ENCODE results near the gene UBAC1. TPM values are rescaled to one million over a fixed set of nuclear protein-coding genes. Genes with fewer than 3 reads are reported as not detected.

Gene UBAC1
- total RNA-seq (100 to 1,000 TPM in 2 of 10 donors, 10 to 100 TPM in 8; 73.8 to 138 (median 85.4) TPM), polyA plus RNA-seq (100 to 1,000 TPM in 1 of 2 donors, 10 to 100 TPM in 1; 83.8 to 172 TPM)
- long read RNA-seq, donor 1, transcript UBAC1-201 (10 exons, 1,867 nt) = major isoform, 231 of 322 reads
- long read RNA-seq, donor 1, partial matches to known transcripts = 53 of 322 reads
- long read RNA-seq, donor 1, other reads (novel, unspliced or antisense) = 37 of 322 reads
- long read RNA-seq, donor 2, transcript UBAC1-201 (10 exons, 1,867 nt) = major isoform, 204 of 276 reads
- long read RNA-seq, donor 2, partial matches to known transcripts = 30 of 276 reads
- long read RNA-seq, donor 2, other reads (novel, unspliced or antisense) = 41 of 276 reads
- long read RNA-seq, donor 3, transcript UBAC1-201 (10 exons, 1,867 nt) = major isoform, 392 of 461 reads
- long read RNA-seq, donor 3, partial matches to known transcripts = 25 of 461 reads
- long read RNA-seq, donor 3, other reads (novel, unspliced or antisense) = 44 of 461 reads

- DNase-seq (peak; percentile 95 to 97), ATAC-seq (peak; percentile 84 to 96 (median 93))
- TF ChIP-seq CTCF (IDR thresholded peaks at IDR 0.05) = peak; percentile 17 to 67 (median 51)
- Histone ChIP-seq H3K9me3 (no peaks in the 10 kb centered on the region), H3K27ac (peak within 1 kb of the TSS; percentile 81 to 98 (median 96)), H3K36me3 (no peaks in the 10 kb centered on the region), H3K4me3 (peak within 1 kb of the TSS; percentile 53 to 97 (median 90)), H3K4me1 (peaks cover 4 to 47% (median 38%) of the 10 kb centered on the region in 9 donors), H3K27me3 (no peaks in the 10 kb centered on the region)
- intact Hi-C loops (cut with DNase I) = loop anchor here in 5 of 10 donors (2.0 to 5.0 kb wide), 4 partner anchors 54 to 321 kb away; partner anchors contain the start of genes TMEM250 (in 3 of the 5) and CAMSAP1 (in 2 of the 5)
- 0 to 1% methylated on average over 51 to 53 of the region's 53 CpGs for WGBS, 2 donors
Observed at GRCh38 chr9:135961277-135961715, at the start of gene UBAC1. UBAC1 (minus strand) TSS chr9:135961373; CDS start chr9:135961162, 211 bp downstream.

- peak; percentile 25 to 56 (median 28) for ATAC-seq
- peaks cover 0 to 62% (median 0%) of the 10 kb centered on the region in 9 donors for H3K36me3 ChIP-seq
- WGBS, 2 donors = 74 to 78% methylated on average over 28 of the region's 28 CpGs
Observed at GRCh38 chr9:136010615-136011361, 49.6 kb upstream of the UBAC1 start.

GRCh38 chr9:136010176-136010575 is 49.0 kb upstream of the UBAC1 start:
- Histone ChIP-seq H3K9me3 (no peaks in the 10 kb centered on the region), H3K4me3 (no peak overlapping the region), H3K27ac (peak overlapping the region in 8 of 10 donors; percentile 36 to 90 (median 81)), H3K27me3 (no peaks in the 10 kb centered on the region), H3K4me1 (peaks cover 7 to 55% (median 28%) of the 10 kb centered on the region in 9 donors), H3K36me3 (peaks cover 0 to 56% (median 0%) of the 10 kb centered on the region in 9 donors)
- TF ChIP-seq CTCF (IDR thresholded peaks at IDR 0.05) = no peak
- DNase-seq (peak in 1 of 2 donors; percentile 12), ATAC-seq (no peak)
- WGBS, 2 donors = 93 to 96% methylated on average over 17 of the region's 17 CpGs
- intact Hi-C loops (cut with DNase I) = loop anchor here in 1 of 10 donors (5.0 kb wide), 1 partner anchor 37 kb away; no protein-coding TSS in a partner anchor

More at GRCh38 chr9:136010615-136011361, 49.6 kb upstream of the UBAC1 start:
- intact Hi-C loops (cut with DNase I) = loop anchor here in 1 of 10 donors (5.0 kb wide), 1 partner anchor 37 kb away; no protein-coding TSS in a partner anchor
- H3K4me1 ChIP-seq = peaks cover 7 to 58% (median 28%) of the 10 kb centered on the region in 9 donors
- no peaks in the 10 kb centered on the region for H3K9me3 ChIP-seq
- H3K27ac ChIP-seq = peak overlapping the region; percentile 7 to 90 (median 78)
- H3K27me3 ChIP-seq = no peaks in the 10 kb centered on the region
- H3K4me3 ChIP-seq = no peak overlapping the region
- DNase-seq = peak in 1 of 2 donors; percentile 33
- no peak for TF ChIP-seq CTCF (IDR thresholded peaks at IDR 0.05)

DNA sequence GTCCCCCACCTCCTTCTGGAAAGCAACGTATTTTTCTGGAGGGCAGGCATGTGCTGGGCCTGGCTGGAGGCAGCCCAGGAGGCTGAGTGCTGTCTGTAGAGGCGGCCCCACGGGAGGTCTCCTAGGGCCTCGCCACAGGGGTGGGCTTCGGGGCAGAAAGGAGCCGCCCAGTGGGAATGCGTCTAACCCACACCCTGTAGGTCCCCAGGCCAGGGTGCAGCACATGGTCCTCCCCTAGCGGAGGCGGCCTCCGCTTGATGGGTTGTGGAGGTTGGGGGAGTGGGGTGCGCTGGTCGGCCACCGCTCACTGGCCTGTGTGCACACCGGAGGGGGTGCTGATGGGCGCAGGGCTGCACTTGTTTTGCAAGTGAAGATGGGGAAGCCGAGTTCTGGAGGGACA is 48.3 kb upstream of the UBAC1 start:
- peaks cover 0 to 50% (median 0%) of the 10 kb centered on the region in 9 donors for H3K36me3 ChIP-seq
- no peak overlapping the region for H3K4me3 ChIP-seq
- DNase-seq = peak in 1 of 2 donors; percentile 6
- ATAC-seq = no peak
- no peaks in the 10 kb centered on the region for H3K9me3 ChIP-seq
- H3K4me1 ChIP-seq = peaks cover 7 to 54% (median 30%) of the 10 kb centered on the region in 9 donors
- intact Hi-C loops (cut with DNase I) = no loop called here
- 86 to 94% methylated on average over 16 of the region's 16 CpGs for WGBS, 2 donors
- no peaks in the 10 kb centered on the region for H3K27me3 ChIP-seq
- H3K27ac ChIP-seq = peak overlapping the region in 4 of 10 donors; percentile 31 to 85 (median 76)
- no peak for TF ChIP-seq CTCF (IDR thresholded peaks at IDR 0.05)

Measured in heart right ventricle (tissue), 16 donors.